A549 (cell line): ENCODE results near the gene CLEC20A. TPM values are rescaled to one million over a fixed set of nuclear protein-coding genes. Genes with fewer than 3 reads are reported as not detected.
A peak's percentile ranks its signal among the peaks of the same experiment; 100 is the strongest.

ENCODE experiments used
- ATAC-seq, 2 experiments: fragments of 200-7000 bp in 1 of 2; fragments of >200 bp in 1 of 2; cut with Nextera tagmentation in 1 of 2; cut with Tn5 transposase in 1 of 2; 3 replicates each; pipeline versions ENCODE4 v1.8.0 to v1.9.1; 2018 to 2020; ENCODE audit warnings: mild to moderate bottlenecking in 1 of 2, moderate library complexity in 1 of 2
- CTCF ChIA-PET: fragments of 300-600 bp; sonication (Branson Sonifier 250); formaldehyde crosslinking; extraction: SDS; loops from one replicate; lab custom pipeline; 2021; ENCODE audit warnings: antibody characterized with exemption, inconsistent platforms; lab: Yijun Ruan, JAX
- POLR2A ChIA-PET: fragments of 350-600 bp; formaldehyde crosslinking; extraction: SDS; loops from one replicate; lab custom pipeline; 2021; ENCODE audit warnings: antibody characterized with exemption, inconsistent platforms; lab: Yijun Ruan, JAX
- DNase-seq, 2 experiments: peaks; one replicate each; pipeline versions ENCODE4 v3.0.0 to v3.0.0-alpha.2; 2011 to 2016; ENCODE audit warnings: low read depth in 1 of 2, low spot score in 1 of 2
- FAIRE-seq: peaks from 2 replicates; lab custom pipeline; 2011; peaks lifted over from hg19 to GRCh38; lab: Jason Lieb, UNC
- H3K27ac ChIP-seq, 2 experiments: fragments of >200 bp; sonication (Bioruptor Twin); formaldehyde crosslinking; 3 replicates each; pipeline ENCODE4 v1.5.1; 2016 to 2017
- H3K4me1 ChIP-seq: fragments of >200 bp; sonication (Bioruptor Twin); formaldehyde crosslinking; 3 replicates; pipeline ENCODE4 v1.6.1; 2016
- H3K4me2 ChIP-seq: fragments of >200 bp; sonication (Bioruptor Twin); formaldehyde crosslinking; 3 replicates; pipeline ENCODE4 v1.6.1; 2016
- H3K4me3 ChIP-seq: fragments of >200 bp; sonication (Bioruptor Twin); formaldehyde crosslinking; 3 replicates; pipeline ENCODE4 v1.5.1; 2016
- H3K9me3 ChIP-seq: fragments of >200 bp; sonication (Bioruptor Twin); formaldehyde crosslinking; 3 replicates; pipeline ENCODE4 v1.6.1; 2016
- BHLHE40 ChIP-seq: IDR thresholded peaks from 2 replicates; pipeline ENCODE4 v1.6.1; 2012; ENCODE audit warnings: low read depth, low read length, inconsistent platforms
- CHD4 ChIP-seq: fragments of 200-600 bp; sonication (generic); IDR thresholded peaks from 2 replicates; pipeline ENCODE4 v1.6.1; 2016; ENCODE audit warnings: antibody characterized with exemption, mild to moderate bottlenecking, borderline replicate concordance
- FOSL2 ChIP-seq, 2 experiments: fragments of 450-650 bp in 1 of 2; fragments of >200 bp in 1 of 2; sonication (Bioruptor Twin) in 1 of 2; formaldehyde crosslinking; IDR thresholded peaks; 2 replicates each; pipeline versions ENCODE4 v1.5.0 to v1.6.1; 2016 to 2020; ENCODE audit warnings: mild to moderate bottlenecking in 1 of 2, moderate library complexity in 1 of 2
- HEYL ChIP-seq: fragments of 250-450 bp; sonication (Bioruptor Pico); IDR thresholded peaks from 2 replicates; pipeline ENCODE4 v1.8.0; 2021; ENCODE audit warnings: mild to moderate bottlenecking, moderate library complexity
- HOXB13 ChIP-seq: fragments of 250-450 bp; sonication (Bioruptor Pico); IDR thresholded peaks from 2 replicates; pipeline ENCODE4 v1.5.0; 2020; ENCODE audit warnings: low read depth, mild to moderate bottlenecking, moderate library complexity
- KDM1A ChIP-seq: fragments of 200-600 bp; sonication (generic); IDR thresholded peaks from 2 replicates; pipeline ENCODE4 v1.6.1; 2016; ENCODE audit warnings: low read depth, mild to moderate bottlenecking
- KDM5A ChIP-seq: fragments of 200-600 bp; sonication (generic); IDR thresholded peaks from 2 replicates; pipeline ENCODE4 v1.6.1; 2016; ENCODE audit warnings: antibody characterized with exemption, mild to moderate bottlenecking
- MAFK ChIP-seq: fragments of 450-650 bp; IDR thresholded peaks from 2 replicates; pipeline ENCODE4 v1.6.1; 2014; ENCODE audit not compliant: partially characterized antibody
- PHF8 ChIP-seq: fragments of 200-600 bp; sonication (generic); IDR thresholded peaks from 2 replicates; pipeline ENCODE4 v1.6.1; 2016; ENCODE audit warnings: low read depth, mild to moderate bottlenecking, antibody characterized with exemption, moderate library complexity, borderline replicate concordance
- RARB ChIP-seq: fragments of 250-450 bp; sonication (Bioruptor Pico); IDR thresholded peaks from 2 replicates; pipeline ENCODE4 v1.8.0; 2021; ENCODE audit warnings: mild to moderate bottlenecking, moderate library complexity
- RCOR1 ChIP-seq: fragments of 150-350 bp; IDR thresholded peaks from 2 replicates; pipeline ENCODE4 v1.6.1; 2014; ENCODE audit warnings: antibody characterized with exemption, low read length, low read depth
- RFX5 ChIP-seq: fragments of 450-650 bp; IDR thresholded peaks from 2 replicates; pipeline ENCODE4 v1.7.1; 2014; ENCODE audit warnings: antibody characterized with exemption, mild to moderate bottlenecking, moderate library complexity
- ZFP36 ChIP-seq: fragments of 450-650 bp; IDR thresholded peaks from 2 replicates; pipeline ENCODE4 v1.6.1; 2014; ENCODE audit warnings: borderline replicate concordance; ENCODE audit not compliant: partially characterized antibody
- ZNF302 ChIP-seq: fragments of 250-450 bp; sonication (Bioruptor Pico); IDR thresholded peaks from 2 replicates; pipeline ENCODE4 v1.9.0; 2021; ENCODE audit warnings: inconsistent platforms, mild to moderate bottlenecking, moderate library complexity
- WGBS: methylation state at CpG from one replicate; pipeline ENCODE4 v1.1.6; 2017; ENCODE audit errors: missing lambda C conversion rate; 5-methylcytosine and 5-hydroxymethylcytosine counted together
- polyA plus RNA-seq, 4 experiments: library from polyadenylated mRNA; depleted of rRNA in 3 of 4; stranded (reverse); fragments of >200 nt; fragmentation: RNase III in 1 of 4; extraction: RNeasy Plus Mini Kit Qiagen cat#74134 plus additional on column Dnase treatment in 1 of 4; gene quantifications; 2 replicates in 3 of 4; 3 replicates in 1 of 4; pipeline ENCODE4 v1.2.3, GENCODE V29; 2011 to 2017
- TF ChIP-seq, protein P1 (sequence below): fragments of 150-350 bp; IDR thresholded peaks from 2 replicates; pipeline ENCODE4 v1.6.1; 2014; ENCODE audit warnings: low read depth, mild to moderate bottlenecking, low read length
- TF ChIP-seq, protein P2 (sequence below): fragments of >200 bp; sonication (Bioruptor Twin); formaldehyde crosslinking; IDR thresholded peaks from 3 replicates; pipeline ENCODE4 v1.5.1; 2016
- TF ChIP-seq, protein P3 (sequence below): IDR thresholded peaks from 2 replicates; pipeline ENCODE4 v1.6.1; 2012; ENCODE audit warnings: low read depth, borderline replicate concordance

The CLEC20A gene
- polyA plus RNA-seq, 2 of the 4 experiments (the other 2 are of a cell fraction), result not detected

DNA sequence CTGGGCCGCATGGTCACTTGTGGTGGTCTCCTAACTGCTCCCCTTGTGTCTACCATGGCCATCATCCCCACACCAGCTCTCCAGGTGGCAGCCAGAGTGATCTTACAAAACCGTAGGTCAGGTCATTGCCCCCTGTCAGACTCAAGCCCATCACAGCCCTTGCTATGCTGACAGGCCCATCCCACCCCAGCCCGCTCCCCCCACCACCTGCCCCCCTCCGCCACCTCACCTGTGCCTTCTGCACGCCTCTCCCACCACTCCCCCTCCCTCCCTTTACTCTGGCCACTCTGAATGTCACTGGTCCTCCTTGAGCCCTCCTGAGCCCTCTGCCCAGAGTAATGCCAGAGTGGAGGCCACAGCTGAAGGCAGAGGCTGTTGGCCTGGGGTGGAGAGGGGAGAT is 44.6 kb upstream of the CLEC20A start:
- FAIRE-seq, result no peak
- POLR2A ChIA-PET, result no interaction called here
- Histone ChIP-seq H3K27ac (peak overlapping the region; percentile 94 to 98), H3K4me3 (peak overlapping the region; percentile 77)
- no peak for ATAC-seq
- 87% methylated on average over 2 of the region's 5 CpGs for WGBS
- TF ChIP-seq HEYL (CRISPR knock-in tag), result no peak
- TF ChIP-seq ZNF302 (CRISPR knock-in tag), result no peak
- no peak for TF ChIP-seq KDM1A
- TF ChIP-seq HOXB13 (CRISPR knock-in tag), result no peak
- TF ChIP-seq, protein P1, sequence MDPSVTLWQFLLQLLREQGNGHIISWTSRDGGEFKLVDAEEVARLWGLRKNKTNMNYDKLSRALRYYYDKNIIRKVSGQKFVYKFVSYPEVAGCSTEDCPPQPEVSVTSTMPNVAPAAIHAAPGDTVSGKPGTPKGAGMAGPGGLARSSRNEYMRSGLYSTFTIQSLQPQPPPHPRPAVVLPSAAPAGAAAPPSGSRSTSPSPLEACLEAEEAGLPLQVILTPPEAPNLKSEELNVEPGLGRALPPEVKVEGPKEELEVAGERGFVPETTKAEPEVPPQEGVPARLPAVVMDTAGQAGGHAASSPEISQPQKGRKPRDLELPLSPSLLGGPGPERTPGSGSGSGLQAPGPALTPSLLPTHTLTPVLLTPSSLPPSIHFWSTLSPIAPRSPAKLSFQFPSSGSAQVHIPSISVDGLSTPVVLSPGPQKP, result no peak
- no peak for TF ChIP-seq RARB (CRISPR knock-in tag)
- TF ChIP-seq RCOR1, result no peak
- no peak for TF ChIP-seq RFX5
- TF ChIP-seq MAFK, result no peak
- TF ChIP-seq KDM5A, result no peak
- no peak for TF ChIP-seq BHLHE40
- TF ChIP-seq, protein P2, sequence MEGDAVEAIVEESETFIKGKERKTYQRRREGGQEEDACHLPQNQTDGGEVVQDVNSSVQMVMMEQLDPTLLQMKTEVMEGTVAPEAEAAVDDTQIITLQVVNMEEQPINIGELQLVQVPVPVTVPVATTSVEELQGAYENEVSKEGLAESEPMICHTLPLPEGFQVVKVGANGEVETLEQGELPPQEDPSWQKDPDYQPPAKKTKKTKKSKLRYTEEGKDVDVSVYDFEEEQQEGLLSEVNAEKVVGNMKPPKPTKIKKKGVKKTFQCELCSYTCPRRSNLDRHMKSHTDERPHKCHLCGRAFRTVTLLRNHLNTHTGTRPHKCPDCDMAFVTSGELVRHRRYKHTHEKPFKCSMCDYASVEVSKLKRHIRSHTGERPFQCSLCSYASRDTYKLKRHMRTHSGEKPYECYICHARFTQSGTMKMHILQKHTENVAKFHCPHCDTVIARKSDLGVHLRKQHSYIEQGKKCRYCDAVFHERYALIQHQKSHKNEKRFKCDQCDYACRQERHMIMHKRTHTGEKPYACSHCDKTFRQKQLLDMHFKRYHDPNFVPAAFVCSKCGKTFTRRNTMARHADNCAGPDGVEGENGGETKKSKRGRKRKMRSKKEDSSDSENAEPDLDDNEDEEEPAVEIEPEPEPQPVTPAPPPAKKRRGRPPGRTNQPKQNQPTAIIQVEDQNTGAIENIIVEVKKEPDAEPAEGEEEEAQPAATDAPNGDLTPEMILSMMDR, result no peak
- TF ChIP-seq, all 56 proteins: peak for 0
- Histone ChIP-seq H3K4me1 (peaks cover 58% of the 10 kb centered on the region), H3K9me3 (no peaks in the 10 kb centered on the region), H3K4me2 (peak overlapping the region; percentile 81)
- no peak for DNase-seq
- CTCF ChIA-PET, result interaction anchor here (0.8 to 18.9 kb wide), 15 partner anchors 10 to 464 kb away, joined by 3 to 352 read pairs (median 4); no protein-coding TSS in a partner anchor

DNA sequence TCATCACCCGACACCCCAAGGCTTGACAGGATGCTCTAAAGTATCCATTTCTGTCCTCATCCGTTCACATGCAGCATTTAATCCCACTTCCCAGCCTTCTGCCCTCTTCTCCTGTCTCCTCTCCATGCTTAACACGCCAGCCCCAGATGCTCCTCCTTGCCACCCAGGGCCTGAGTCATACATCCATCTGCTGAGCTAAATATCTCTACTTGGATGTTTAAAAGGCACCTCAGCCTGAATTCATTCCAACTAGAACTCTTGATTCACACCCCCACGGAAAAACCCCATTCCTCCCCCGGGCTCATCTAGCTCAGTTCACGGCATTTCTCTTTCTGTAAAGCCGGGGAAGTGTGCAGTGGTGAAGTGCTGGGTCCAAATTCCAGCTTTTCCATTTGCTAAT is 43.9 kb upstream of the CLEC20A start:
- DNase-seq (no peak), ATAC-seq (no peak), FAIRE-seq (no peak)
- TF ChIP-seq FOSL2 (IDR thresholded peaks at IDR 0.05) (no peak), FOSL2 (CRISPR knock-in tag; IDR thresholded peaks at IDR 0.05) (0 out of 2 replicates have a peak, but pooled peaks have one; percentile 4)
- TF ChIP-seq, protein P3, sequence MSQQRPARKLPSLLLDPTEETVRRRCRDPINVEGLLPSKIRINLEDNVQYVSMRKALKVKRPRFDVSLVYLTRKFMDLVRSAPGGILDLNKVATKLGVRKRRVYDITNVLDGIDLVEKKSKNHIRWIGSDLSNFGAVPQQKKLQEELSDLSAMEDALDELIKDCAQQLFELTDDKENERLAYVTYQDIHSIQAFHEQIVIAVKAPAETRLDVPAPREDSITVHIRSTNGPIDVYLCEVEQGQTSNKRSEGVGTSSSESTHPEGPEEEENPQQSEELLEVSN, result no peak
- H3K4me3 ChIP-seq, result no peak overlapping the region
- peak overlapping the region; percentile 81 for H3K4me2 ChIP-seq
- H3K9me3 ChIP-seq, result no peaks in the 10 kb centered on the region
- CTCF ChIA-PET, result interaction anchor here (0.6 to 18.9 kb wide), 12 partner anchors 9 to 508 kb away, joined by 3 to 352 read pairs (median 3); no protein-coding TSS in a partner anchor
- H3K4me1 ChIP-seq, result peaks cover 62% of the 10 kb centered on the region
- POLR2A ChIA-PET, result no interaction called here
- H3K27ac ChIP-seq, result peak overlapping the region; percentile 17 to 98; a peak in 3 of 6 replicates
- WGBS, result 33% methylated on average over 7 of the region's 7 CpGs

DNA sequence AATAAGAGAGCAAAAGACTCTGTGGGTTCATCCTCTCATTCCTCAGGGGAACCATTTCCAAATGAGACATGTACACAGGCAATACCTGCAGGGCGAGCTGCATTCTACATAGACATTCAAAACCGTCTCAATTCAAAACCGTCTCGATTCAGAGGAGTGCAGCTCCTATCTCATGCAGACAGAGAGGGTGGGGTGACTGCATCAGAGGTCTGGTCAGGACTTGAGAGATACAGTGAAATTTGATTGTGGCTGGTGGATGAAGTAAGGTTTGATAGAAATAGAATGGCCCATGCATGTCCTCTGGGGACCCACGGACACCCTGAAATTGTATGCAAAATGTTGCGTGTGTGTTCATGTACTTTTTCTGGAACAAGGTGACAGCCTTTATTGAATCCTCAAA is 43.4 kb upstream of the CLEC20A start:
- peak overlapping the region; percentile 81 for H3K4me2 ChIP-seq
- ChIA-PET POLR2A (no interaction called here), CTCF (interaction anchor here (0.7 to 18.9 kb wide), 11 partner anchors 9 to 581 kb away, joined by 3 to 352 read pairs (median 5); no protein-coding TSS in a partner anchor)
- H3K27ac ChIP-seq, result peak overlapping the region; percentile 17 to 98; a peak in 3 of 6 replicates
- DNase-seq (no peak), FAIRE-seq (no peak), ATAC-seq (no peak)
- H3K4me3 ChIP-seq, result no peak overlapping the region
- WGBS, result 68% methylated on average over 6 of the region's 6 CpGs
- H3K4me1 ChIP-seq, result peaks cover 62% of the 10 kb centered on the region
- no peaks in the 10 kb centered on the region for H3K9me3 ChIP-seq
- TF ChIP-seq CHD4 (no peak), BHLHE40 (no peak), PHF8 (no peak), ZFP36 (no peak)
